Muscle layer of duodenum (tissue), 2 donors: Measurements from ENCODE around the gene LTBP2.

Source experiments
- H3K27ac ChIP-seq: one replicate; pipeline ENCODE4 v1.7.0; 2013; ENCODE audit warnings: mild to moderate bottlenecking, low read length
- H3K27me3 ChIP-seq: one replicate; pipeline ENCODE4 v1.7.0; 2013; ENCODE audit warnings: low read depth, mild to moderate bottlenecking, control low read depth, low read length
- H3K36me3 ChIP-seq, 2 donors: one replicate each; pipeline ENCODE4 v1.7.0; 2013; ENCODE audit warnings: low read length in 2 of 2, control low read depth in 1 of 2, mild to moderate bottlenecking in 1 of 2; ENCODE audit not compliant: insufficient read depth in 2 of 2, control insufficient read depth in 1 of 2
- H3K4me1 ChIP-seq, 2 donors: one replicate each; pipeline ENCODE4 v1.7.0; 2013; ENCODE audit warnings: low read length in 2 of 2, mild to moderate bottlenecking in 2 of 2, control low read depth in 1 of 2, moderate library complexity in 1 of 2; ENCODE audit not compliant: insufficient read depth in 2 of 2, control insufficient read depth in 1 of 2
- H3K4me3 ChIP-seq, 2 donors: one replicate each; pipeline ENCODE4 v1.7.0; 2013; ENCODE audit warnings: low read length in 2 of 2, low read depth in 1 of 2, mild to moderate bottlenecking in 1 of 2
- H3K9me3 ChIP-seq, 2 donors: one replicate each; pipeline ENCODE4 v1.7.0; 2013; ENCODE audit warnings: low read length in 2 of 2, control low read depth in 1 of 2, mild to moderate bottlenecking in 1 of 2; ENCODE audit not compliant: control insufficient read depth in 1 of 2
- donor health status: healthy.

LTBP2 gene

DNA sequence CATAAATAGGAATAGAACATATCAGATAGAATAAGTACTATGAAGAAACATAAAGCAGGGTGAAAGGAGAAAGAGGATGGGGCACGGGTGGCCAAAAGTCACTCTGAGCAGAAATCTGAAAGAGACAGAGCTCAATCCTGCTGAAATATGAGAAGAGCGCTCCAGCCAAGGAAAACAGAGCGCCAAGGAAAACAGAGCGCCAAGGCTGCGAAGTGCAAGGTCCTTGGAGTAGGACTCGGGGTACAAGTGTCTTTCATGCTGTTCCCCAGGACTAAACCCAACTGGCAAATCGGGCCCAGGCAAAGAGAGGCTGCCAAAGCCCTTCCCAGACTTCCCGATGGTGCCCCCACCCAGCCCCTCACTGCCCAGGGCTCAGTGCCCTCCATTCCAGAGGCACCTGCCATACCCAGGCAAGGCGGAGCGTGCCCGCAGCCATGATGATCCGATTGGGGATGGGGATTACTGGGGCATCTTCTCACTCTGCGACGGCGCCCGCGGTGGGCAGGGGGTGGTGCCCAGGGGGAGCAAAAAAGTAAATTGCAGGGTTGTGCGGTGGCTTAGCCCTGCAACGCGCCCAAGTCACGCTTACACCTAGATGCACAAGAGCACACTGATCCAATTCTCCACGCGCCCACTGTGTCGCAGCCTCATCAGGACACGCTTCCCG, 1.7 kb downstream of the LTBP2 start:
- Histone ChIP-seq H3K36me3 (no peaks in the 10 kb centered on the region), H3K4me1 (peaks cover 0 to 12% of the 10 kb centered on the region in 2 donors), H3K27ac (no peak overlapping the region), H3K4me3 (no peak overlapping the region), H3K9me3 (no peaks in the 10 kb centered on the region), H3K27me3 (no peaks in the 10 kb centered on the region)

DNA sequence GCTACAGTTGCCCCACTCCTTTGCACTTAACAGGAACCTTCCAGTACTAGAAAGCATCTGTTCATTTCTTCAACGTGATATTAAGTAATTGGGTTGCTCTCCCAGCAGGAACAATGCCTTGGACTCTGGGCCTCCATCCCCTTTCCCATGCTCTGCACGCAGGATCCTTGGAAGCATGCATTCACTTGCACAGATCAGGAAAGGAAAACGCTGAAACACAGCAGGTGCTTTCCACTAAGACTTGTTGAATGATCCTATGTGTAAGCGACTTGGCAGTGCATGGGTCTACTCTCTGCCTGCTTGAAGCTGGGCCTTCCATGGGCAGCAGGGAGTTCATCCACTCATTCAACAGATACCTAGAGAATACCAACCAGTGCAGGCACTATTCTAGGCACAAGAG, 2.3 kb downstream of the LTBP2 start:
- no peak overlapping the region for H3K27ac ChIP-seq

DNA sequence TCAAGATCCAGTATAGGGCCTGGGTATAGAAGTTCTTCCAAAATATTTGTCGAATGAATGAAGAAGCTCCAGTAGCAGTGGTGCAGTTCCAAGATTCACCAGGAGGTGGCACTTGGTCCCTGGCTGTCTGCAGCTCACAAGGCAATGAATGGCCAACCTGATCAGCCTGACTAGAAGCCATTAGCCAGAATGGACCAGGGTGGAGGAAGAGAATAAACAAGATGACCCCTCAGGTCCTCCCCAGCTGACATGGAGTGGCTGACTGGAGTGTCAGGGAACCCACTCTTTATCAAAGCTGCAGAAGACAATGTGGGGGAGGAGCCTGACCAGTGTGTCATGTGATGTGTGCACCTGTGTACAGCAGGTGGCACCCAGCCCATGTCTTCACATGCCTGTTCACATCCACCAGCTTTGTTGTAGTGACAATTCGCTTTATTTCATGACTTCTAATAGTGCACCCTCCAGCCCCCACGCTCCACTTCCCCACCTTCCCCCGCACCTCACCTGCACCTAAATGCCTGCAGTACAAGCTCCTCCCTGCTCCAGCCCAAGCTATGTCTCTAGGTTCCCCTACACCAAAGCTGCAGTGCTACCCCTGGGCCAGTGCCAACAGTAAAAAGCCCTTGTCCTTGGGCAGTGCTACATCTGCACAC, 3.0 kb downstream of the LTBP2 start:
- Histone ChIP-seq H3K9me3 (no peaks in the 10 kb centered on the region), H3K27me3 (no peaks in the 10 kb centered on the region), H3K4me3 (no peak overlapping the region), H3K27ac (no peak overlapping the region), H3K4me1 (peaks cover 0 to 12% of the 10 kb centered on the region in 2 donors), H3K36me3 (no peaks in the 10 kb centered on the region)

More for the DNA sequence above, 2.3 kb downstream of the LTBP2 start:
- H3K9me3 ChIP-seq: no peaks in the 10 kb centered on the region
- H3K4me3 ChIP-seq: no peak overlapping the region
- no peaks in the 10 kb centered on the region for H3K36me3 ChIP-seq
- peaks cover 0 to 12% of the 10 kb centered on the region in 2 donors for H3K4me1 ChIP-seq
- H3K27me3 ChIP-seq: no peaks in the 10 kb centered on the region

DNA sequence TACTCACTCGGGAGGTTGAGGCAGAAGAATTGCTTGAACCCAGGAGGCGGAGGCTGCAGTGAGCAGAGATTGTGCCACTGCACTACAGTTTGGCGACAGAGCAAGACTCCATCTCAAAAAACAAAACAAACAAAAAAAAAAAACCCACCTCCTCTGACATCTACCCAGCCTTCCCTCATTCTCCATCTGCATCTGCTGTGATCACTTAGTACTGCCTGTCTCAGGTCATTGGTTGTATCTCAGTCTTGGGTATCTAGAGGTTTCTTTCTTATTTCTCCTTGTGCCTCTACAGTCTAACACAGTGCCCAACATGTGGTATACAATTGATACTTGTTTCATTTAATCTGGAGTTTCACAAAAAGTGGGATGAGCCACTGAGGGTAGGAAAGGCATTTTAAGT, 5.3 kb downstream of the LTBP2 start:
- no peak overlapping the region for H3K4me3 ChIP-seq
- no peak overlapping the region for H3K27ac ChIP-seq
- no peaks in the 10 kb centered on the region for H3K27me3 ChIP-seq
- no peaks in the 10 kb centered on the region for H3K9me3 ChIP-seq
- peaks cover 0 to 5% of the 10 kb centered on the region in 2 donors for H3K4me1 ChIP-seq
- no peaks in the 10 kb centered on the region for H3K36me3 ChIP-seq

DNA sequence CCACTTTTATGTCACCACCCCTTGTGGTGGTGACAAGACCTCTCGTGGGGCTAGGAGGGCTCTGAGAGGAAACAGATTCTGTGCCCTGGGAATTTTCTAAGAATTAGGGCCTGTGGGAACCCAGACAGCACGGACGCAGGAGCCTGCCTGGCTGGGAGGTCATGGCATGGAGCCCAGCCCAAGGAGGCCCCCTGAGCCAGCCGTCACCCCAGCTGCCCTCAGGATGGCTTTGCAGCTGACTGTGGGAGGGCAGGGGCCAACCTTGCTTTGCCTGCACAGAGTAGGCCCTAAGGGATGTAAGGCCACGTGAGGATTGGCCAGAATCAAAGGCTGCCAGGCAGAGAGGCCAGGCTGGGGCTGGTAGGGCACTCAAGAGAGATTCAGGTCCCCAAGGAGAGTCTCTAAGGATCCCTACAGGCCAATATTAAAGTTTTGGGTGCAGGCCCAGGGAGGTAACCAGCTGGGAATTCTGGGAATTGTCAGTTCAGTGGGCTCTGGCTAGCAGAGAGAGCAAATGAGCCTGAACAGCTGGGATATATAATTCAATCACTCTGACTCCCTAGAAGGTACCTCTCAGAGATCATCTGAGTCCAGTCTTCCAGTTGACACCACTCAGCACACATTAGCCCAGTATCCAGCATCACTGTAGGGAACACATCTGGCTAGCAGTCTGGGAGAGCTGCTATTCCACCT, 6.4 kb downstream of the LTBP2 start:
- no peak overlapping the region for H3K27ac ChIP-seq
- no peaks in the 10 kb centered on the region for H3K27me3 ChIP-seq
- H3K4me3 ChIP-seq: no peak overlapping the region

DNA sequence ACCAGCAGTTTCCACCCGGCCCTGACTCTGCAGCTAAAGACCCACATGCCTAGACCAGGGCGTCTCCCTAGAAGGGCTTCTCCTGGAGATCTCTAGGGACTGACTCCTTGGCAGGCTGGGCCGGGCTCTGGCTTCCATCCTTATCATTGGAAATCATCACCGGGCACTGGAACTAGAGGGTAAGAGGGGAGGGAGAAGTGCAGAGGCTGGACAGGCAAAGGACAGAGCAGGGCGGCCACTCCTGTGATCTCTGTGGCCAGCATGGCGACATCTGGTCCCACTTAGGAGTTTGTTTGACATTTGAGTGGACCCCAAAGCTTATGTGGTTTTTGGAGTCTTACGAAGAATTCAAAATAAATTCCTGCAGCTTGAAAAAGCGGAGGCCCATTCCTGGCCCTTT, 7.1 kb downstream of the LTBP2 start:
- Histone ChIP-seq H3K27me3 (no peaks in the 10 kb centered on the region), H3K36me3 (no peaks in the 10 kb centered on the region), H3K27ac (no peak overlapping the region), H3K4me3 (no peak overlapping the region), H3K9me3 (no peaks in the 10 kb centered on the region), H3K4me1 (peaks cover under 1 to 6% of the 10 kb centered on the region in 2 donors)

More for the DNA sequence above, 6.4 kb downstream of the LTBP2 start:
- no peaks in the 10 kb centered on the region for H3K4me1 ChIP-seq
- H3K36me3 ChIP-seq: no peaks in the 10 kb centered on the region
- H3K9me3 ChIP-seq: no peaks in the 10 kb centered on the region

DNA sequence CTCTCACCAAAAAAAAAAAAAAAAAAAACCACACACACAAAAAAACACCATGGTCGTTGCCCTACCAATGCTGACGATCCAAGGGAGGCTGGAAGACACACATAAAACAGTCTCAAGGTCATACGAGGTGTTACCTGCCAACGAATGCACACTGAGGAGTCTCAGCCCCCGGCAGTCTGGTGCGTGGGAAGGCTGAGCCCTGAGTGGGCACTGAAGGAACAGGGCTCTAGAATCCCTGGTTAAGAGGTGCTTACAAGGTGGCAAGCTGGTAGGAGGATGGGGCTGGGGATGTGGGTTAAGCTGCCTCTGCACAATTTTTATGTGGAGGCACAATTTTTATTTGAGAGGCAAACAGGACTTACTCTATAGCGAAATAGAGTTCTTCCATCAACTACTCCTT, 7.9 kb downstream of the LTBP2 start:
- H3K27ac ChIP-seq: no peak overlapping the region
- peaks cover 8 to 10% of the 10 kb centered on the region in 2 donors for H3K4me1 ChIP-seq
- H3K4me3 ChIP-seq: no peak overlapping the region
- no peaks in the 10 kb centered on the region for H3K9me3 ChIP-seq
- H3K27me3 ChIP-seq: no peaks in the 10 kb centered on the region
- no peaks in the 10 kb centered on the region for H3K36me3 ChIP-seq

DNA sequence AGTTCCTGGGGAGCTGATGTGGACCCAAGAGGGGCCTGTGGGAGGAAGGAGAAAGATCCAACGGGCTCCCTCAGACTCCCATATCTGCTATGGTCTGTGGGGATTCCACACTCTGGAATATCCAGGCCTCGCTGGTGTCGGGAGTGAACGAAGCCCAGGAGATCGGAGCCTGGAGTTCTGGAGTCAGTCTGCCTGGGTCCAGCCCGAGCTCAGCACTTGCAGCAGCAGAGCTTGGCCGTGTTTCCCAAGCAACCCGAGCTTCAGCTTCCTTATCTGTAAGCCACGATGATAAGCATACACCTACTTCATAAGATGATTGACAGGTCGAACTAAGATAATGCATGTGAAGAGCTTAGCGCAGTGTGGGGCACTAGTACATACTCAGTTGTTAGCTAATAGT, 10.1 kb downstream of the LTBP2 start:
- no peaks in the 10 kb centered on the region for H3K36me3 ChIP-seq
- no peak overlapping the region for H3K4me3 ChIP-seq
- H3K27ac ChIP-seq: no peak overlapping the region
- H3K4me1 ChIP-seq: peaks cover 10 to 14% of the 10 kb centered on the region in 2 donors
- H3K9me3 ChIP-seq: no peaks in the 10 kb centered on the region
- no peaks in the 10 kb centered on the region for H3K27me3 ChIP-seq

DNA sequence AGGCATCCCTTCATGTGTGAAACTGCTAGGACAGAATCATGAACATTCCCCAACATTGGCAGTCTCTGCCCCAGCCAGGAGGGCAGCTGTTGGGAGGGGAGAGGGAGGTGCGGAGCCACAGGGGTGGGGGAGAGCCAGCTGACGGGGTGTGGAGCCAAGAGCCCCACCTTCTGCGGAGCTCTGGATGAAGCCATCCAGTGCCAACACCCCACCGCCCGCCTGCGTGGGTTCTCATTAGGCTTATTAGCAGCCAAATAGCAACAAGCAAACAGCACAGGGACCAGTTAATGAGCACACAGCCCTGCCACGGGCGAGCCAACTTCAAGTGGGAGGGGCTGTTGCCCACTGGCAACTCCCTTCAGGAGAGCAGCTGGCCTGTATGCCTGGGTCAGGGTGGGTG, 12.1 kb downstream of the LTBP2 start:
- Histone ChIP-seq H3K4me3 (no peak overlapping the region), H3K4me1 (peaks cover 10 to 22% of the 10 kb centered on the region in 2 donors), H3K27ac (no peak overlapping the region), H3K36me3 (no peaks in the 10 kb centered on the region), H3K27me3 (no peaks in the 10 kb centered on the region), H3K9me3 (no peaks in the 10 kb centered on the region)

DNA sequence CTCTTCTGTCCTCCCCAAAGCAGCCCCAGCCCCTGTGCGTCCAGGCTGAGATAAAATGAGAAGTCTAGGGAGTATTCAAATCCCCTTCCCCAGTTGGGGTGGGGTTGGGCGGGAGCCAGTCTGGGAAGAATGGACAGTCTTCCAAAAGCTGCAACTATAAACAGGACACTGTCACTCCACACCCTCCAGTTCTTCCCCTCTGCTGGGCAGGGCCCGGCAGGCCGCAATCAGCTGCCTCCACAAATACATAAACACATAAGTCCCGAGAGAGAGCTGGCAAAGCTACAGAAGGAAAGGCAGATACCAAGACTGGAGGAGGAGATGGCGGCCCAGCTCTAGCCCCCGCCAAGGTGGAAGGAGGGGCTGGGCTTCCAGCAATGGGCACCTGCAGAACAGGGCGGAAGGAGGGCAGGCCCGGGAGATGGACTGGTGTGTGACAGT, 12.7 kb downstream of the LTBP2 start:
- no peak overlapping the region for H3K4me3 ChIP-seq
- H3K4me1 ChIP-seq: peaks cover 13 to 28% of the 10 kb centered on the region in 2 donors
- no peaks in the 10 kb centered on the region for H3K36me3 ChIP-seq
- H3K27ac ChIP-seq: no peak overlapping the region
- no peaks in the 10 kb centered on the region for H3K27me3 ChIP-seq
- H3K9me3 ChIP-seq: no peaks in the 10 kb centered on the region

DNA sequence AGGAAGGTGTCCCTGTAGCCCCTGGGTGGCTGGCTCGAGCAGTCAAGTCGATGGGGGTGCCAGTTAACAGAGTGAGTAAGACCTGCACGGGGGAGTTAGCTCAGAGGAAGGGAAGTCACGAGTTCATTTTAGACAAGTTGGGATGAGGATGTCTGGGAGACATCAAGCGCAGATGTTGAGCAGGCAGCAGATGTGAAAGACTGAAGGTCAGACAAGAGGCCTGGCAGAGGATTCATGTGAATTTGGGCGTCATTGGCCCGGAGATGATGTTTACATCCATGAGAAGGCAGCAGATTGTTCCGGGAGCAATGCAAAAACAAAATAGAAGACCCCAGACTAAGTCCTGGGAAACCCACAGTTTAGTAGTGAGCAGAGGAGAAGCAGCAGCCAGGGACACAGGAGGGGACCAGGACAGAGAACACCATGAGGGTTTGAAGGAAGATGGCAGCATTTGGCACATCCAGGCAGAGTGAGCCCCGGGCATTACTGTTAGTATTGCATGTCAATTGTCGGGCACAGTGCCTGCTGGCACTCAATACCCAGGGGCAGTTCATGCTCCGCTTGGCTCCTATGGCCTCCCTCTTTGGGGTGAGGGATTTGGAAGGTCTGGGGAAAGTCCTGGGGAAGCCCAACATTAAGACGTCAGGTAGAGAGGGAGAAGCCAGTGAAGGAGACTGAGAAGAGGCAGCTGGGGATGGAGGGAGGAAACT, 15.1 kb downstream of the LTBP2 start:
- H3K4me3 ChIP-seq: no peak overlapping the region
- no peaks in the 10 kb centered on the region for H3K9me3 ChIP-seq
- no peaks in the 10 kb centered on the region for H3K36me3 ChIP-seq
- no peaks in the 10 kb centered on the region for H3K27me3 ChIP-seq
- H3K4me1 ChIP-seq: peaks cover 19 to 37% of the 10 kb centered on the region in 2 donors
- H3K27ac ChIP-seq: no peak overlapping the region
